GM18499 (cell line): ENCODE results near the gene BTBD19.
"Not testable (repeated sequence)": the region's sequence is repeated elsewhere in the genome, so short reads cannot be mapped to it uniquely, and the experiment has no call there.

Experiments used
- ATAC-seq: cut with Tn5 transposase; IDR thresholded peaks from one replicate; pipeline ENCODE4 v1.9.1; 2021; ENCODE audit warnings: moderate number of reproducible peaks; ENCODE audit not compliant: insufficient read depth, unreplicated experiment

The BTBD19 gene

GRCh38 chr1:44808063-44808937 lies at the start of gene BTBD19:
BTBD19 (plus strand) TSS chr1:44808523; CDS start chr1:44808821, 298 bp downstream.
- ATAC-seq: no peak

DNA sequence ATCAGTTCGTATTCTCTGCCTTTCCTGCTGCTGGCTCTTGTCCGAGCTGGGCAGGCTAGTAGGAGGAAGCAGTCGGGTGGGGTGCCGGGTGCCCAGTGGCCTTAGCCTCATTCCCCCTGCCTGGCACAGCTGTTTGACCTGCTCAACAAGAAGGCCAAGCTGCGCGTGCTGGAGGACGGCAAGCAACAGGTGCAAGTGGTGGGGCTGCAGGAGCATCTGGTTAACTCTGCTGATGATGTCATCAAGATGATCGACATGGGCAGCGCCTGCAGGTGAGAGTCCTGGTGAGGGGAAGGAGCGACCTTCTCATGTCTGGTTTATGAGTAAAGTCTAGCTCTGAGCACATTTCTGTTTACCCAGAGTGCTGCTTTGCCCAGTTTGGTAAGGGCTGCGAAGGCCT lies 49.2 kb upstream of the BTBD19 start:
- ATAC-seq: no peak

DNA sequence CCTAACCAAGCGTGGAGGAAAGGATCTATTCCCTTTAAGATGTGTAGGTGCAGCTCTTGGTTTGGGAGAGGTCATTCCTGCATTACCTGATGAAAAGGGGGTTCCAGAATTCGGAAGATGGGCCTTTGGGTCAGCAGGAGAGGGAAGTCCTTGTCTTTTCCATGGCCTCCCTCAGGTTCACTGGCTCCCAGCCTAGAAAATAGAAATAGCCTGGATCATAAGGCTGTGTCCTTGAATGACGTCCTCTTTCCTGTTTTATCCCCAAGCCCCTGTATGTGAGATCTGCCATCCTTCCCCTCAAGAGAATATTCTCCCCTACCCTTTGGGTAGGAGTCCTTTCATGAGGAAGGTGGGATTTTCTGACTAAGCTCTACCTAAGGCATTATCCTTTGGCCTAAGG lies 47.4 kb upstream of the BTBD19 start:
- no peak for ATAC-seq

- ATAC-seq: not testable (repeated sequence)
These were observed 41.9 kb upstream of the BTBD19 start for GRCh38 chr1:44766421-44766820.

DNA sequence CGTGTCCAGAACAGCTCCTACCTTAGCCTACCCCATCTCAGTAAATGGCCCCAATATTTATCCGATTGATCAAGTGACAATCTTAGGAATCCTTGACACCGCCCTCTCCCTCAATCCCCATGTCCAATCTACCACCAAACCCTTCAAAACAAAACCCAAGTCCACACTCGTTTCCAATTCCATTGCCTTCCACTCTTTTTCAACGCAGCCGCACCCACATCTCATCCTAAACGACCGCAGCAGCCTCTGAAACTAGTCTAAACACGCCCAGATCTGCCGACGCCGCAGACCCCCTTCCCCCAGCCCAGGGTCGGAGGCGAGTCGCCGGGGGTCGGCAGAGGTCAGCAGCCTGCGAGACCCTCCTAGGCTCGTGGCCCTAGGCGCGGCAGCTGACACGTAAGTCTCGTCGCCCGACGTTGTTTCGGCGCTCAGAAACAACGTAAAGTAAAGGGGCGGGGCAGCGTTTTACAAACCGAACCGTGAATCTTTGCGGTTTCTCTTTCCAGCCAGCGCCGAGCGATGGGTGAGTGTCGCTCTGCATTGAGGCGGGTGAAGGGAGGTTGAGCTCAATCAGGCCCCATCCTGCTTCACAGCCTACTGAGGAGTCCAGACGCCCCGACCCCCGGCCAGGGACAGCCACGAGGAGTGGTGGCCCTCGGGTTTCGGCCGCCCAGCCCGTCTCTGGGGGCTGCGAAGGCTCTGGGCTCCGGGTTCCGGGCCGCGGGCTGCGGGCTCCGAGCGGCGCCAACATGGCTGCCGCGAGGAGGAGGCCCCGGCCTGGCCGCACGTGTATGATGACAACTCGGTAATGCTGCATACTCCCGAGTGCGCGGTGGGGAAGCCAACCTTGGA lies 33.0 kb upstream of the BTBD19 start, which contains the start of gene RPS8:
Gene RPS8, plus strand, starts transcription at position 463 of the 852 bp plus-strand sequence. Its CDS starts 57 bp downstream, at position 520.
- peak; percentile 60 for ATAC-seq

GRCh38 chr1:44775930-44776729 lies 32.2 kb upstream of the BTBD19 start:
- no peak for ATAC-seq

DNA sequence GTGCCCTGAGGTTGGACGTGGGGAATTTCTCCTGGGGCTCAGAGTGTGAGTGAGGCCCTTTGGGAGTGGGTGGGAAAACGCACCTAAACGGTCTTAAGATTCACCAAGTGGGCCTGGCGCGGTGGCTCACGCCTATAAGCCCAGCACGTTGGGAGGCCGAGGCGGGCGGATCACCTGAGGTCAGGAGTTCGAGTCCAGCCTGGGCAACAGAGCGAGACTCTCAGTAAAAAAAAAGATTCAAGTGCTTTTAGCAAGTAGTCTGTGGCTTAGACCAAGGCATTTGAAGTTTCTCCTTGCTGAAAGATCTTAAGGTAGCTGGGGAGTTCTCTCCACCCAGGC lies 31.6 kb upstream of the BTBD19 start:
- no peak for ATAC-seq

- ATAC-seq: no peak
These were observed 30.8 kb upstream of the BTBD19 start for GRCh38 chr1:44777547-44777946.

DNA sequence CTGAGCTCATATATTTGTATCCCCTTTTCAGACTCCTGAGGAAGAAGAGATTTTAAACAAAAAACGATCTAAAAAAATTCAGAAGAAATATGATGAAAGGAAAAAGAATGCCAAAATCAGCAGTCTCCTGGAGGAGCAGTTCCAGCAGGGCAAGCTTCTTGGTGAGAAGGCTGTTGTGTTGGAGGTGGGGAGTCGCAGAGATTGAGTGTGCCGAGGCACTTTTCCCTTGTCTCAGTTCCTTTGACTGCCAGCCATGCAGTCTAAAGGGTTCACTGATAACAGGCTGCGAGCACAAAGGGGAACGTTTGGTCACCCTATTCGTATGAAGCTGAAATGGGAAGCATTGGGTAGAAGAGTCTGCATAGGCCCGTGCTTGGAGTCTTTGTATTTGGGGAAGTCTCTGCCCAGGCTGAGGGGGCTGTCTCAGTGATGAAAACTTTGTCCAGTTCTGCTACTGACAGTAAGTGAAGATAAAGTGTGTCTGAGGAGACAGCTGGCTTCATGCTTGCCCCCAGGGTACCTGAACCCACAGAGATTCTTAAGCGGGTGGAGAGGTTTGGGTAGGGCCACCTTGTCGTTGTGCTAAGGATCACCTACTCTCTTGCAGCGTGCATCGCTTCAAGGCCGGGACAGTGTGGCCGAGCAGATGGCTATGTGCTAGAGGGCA lies 30.2 kb upstream of the BTBD19 start:
- no peak for ATAC-seq

GRCh38 chr1:44778705-44779576 lies 29.4 kb upstream of the BTBD19 start:
- no peak for ATAC-seq

GRCh38 chr1:44780583-44781121 lies 27.7 kb upstream of the BTBD19 start:
- ATAC-seq: no peak

GRCh38 chr1:44783697-44784093 lies 24.6 kb upstream of the BTBD19 start:
- no peak for ATAC-seq

GRCh38 chr1:44784094-44785028 lies 24.0 kb upstream of the BTBD19 start:
- ATAC-seq: no peak

- no peak for ATAC-seq
These were observed 23.3 kb upstream of the BTBD19 start for GRCh38 chr1:44785029-44785380.

GRCh38 chr1:44785501-44786137 lies 22.7 kb upstream of the BTBD19 start:
- ATAC-seq: no peak

DNA sequence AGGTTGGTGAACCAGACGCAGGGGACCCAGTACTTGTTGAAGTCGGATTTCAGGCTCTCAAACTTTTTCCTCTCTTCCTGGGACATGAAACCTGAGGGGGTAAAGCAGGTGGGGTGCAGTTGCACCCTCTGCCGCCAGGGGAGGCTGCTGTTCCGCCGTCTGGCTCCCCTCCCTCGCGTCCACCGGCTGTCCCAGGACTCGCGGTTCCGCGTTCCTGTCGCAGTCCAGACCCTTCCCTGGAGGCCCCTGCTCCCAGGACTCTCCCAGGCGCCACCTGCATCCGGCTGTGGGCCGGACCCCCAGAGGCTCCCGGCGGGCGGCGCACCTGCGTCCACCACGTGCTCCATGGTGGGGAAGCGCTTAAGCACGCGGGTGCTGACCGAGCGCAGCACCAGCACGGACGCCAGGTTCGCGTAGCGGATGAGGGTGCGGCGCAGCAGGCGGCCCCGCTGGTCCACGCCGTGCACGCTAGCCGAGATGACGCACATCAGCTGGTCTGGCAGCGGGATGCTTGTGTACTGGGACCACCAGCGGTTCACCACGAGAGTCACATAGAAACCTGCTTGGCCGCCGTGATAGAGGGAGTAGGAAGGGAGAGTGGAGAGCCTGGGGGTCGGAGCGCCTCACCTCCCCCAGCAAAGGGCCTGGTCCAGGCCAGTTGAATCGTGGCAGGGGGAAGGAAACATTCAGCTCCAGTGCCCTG lies 22.0 kb upstream of the BTBD19 start:
- no peak for ATAC-seq
